Cerebellar cortex (tissue), 1 donor: ENCODE data around the gene OPALIN.
A peak's percentile ranks its signal among the peaks of the same experiment; 100 is the strongest.
"Not testable (repeated sequence)": the region's sequence is repeated elsewhere in the genome, so short reads cannot be mapped to it uniquely, and the experiment has no call there.

Experiments
- DNase-seq: peaks from one replicate; pipeline ENCODE4 v3.0.0-alpha.2; 2015; ENCODE audit warnings: low spot score

Gene OPALIN

DNA sequence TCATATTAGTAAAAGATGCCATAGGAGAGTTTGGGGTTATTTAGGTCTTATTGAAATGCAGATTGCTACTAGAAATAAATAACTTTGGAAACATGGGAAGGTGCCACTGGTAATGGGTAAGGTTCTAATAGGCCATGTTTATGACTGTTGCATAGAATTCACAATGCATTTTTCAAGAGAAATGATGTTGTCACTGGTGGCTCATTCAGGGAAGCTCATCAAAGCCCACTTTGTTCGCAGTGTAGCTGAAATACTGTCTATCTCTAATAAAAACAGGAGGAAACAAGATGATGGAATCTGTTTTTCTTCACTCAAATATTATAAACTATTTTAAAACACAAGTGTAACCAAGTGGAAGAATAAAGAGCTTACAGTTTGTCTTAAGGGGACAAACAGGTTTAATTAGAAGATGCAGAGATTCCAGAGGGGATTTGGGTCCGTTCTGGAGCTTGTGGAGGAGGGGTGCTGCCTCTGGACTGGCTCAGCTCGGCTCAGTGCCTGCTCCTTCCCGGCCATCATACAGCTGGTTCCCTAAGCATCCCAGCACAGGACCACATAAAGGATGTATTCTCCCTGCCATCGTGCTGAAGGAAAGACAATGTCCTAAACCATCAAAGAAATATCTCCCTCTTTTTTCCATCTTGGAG lies 20.4 kb downstream of the OPALIN start:
- no peak for DNase-seq

DNA sequence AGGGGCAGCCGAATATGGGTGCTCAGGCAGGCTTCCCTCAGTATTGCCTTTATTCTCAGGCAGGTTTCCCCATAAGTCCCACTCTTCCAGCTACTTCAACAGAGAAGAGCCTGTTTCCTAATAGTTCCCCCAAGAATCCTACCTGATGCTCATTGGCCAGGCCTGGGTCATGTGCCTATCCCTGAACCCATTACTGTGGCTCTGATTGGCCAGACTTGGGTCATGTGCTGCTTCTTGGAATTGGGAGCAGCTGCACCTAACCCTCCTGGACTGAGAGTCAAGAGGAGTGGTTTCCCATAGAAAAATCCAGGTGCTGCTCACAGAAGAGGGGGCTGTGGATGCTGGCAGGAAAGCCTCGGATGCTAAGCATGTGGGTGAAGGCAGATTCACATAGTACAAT lies 21.7 kb downstream of the OPALIN start:
- DNase-seq, result no peak

DNA sequence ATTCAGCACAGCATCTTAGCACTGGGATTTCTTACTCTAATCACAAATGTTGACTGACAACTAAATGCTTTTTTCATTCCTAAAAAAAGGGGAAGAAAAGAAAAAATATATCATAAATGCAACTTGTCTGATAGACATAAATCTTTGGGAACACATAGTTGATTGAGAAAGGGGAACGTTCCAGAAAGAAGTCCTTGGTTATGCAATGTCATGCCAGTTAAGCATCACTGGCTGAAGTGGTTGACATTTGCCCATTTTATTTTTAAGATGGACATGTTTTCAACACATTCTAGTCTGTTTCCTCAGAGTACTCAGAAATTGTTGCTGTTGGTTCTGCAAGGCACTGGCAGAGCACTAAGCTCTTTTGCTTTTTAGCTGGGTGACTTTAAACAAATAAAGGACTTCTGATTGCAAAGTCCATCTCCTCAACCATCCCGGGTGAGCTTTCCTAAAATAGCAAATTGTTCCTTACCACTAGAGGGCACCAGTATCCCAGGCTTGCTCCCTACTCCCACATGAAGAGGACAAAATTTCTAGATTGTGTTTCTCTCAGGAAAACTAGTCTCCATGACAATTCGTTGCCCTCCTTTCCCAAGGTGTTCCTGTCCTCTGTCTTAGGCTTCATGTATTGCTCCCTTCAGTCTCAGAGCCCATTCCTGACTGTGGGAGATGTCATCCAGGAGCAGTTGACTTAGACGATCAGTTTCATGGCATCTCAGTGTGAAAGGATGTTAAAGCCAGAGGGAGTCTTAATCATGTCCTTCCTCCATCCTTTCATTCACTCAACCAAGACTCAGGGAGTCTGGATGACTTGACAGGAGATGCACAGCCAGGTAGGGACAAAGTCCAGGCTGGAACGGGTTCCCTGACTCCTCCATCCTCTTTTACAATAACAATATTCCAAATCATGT lies 23.9 kb downstream of the OPALIN start:
- peak; percentile 73 for DNase-seq

DNA sequence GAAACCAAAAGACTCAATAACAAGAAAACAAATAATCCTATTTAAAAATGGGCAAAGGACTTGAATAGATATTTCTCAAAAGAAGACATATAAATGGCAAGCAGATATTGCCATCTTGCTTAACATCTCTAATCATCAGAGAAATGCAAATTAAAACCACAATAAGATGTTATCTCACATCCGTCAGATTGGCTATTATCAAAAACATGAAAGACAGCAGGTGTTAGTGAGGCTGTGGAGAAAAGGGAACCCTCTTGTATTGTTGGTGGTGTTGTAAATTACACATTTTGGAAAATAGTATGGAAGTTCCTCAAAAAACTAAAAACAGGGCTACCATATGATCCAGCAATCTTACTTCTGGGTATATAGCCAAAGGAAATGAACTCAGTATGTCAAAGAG lies 25.7 kb downstream of the OPALIN start:
- no peak for DNase-seq

DNA sequence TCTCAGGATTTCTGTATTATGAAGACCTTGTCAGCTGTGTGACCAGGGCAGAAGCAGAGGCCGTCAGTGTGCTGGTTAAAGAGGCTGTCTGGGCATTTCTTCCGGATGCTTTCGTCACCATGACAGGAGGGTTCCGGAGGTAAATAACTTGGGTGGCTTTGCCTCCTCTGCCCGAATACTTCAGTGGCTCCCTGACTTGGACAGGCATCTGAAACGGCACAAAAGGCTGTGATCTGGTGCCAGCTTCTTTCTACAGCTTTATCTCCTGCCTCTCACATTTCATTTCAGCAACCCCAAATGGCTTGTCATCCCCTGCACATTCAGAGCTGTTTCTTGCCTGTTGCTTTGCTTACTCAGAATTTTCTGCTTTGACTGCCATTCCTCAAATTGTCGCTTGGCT lies 31.3 kb downstream of the OPALIN start:
- DNase-seq, result no peak

DNA sequence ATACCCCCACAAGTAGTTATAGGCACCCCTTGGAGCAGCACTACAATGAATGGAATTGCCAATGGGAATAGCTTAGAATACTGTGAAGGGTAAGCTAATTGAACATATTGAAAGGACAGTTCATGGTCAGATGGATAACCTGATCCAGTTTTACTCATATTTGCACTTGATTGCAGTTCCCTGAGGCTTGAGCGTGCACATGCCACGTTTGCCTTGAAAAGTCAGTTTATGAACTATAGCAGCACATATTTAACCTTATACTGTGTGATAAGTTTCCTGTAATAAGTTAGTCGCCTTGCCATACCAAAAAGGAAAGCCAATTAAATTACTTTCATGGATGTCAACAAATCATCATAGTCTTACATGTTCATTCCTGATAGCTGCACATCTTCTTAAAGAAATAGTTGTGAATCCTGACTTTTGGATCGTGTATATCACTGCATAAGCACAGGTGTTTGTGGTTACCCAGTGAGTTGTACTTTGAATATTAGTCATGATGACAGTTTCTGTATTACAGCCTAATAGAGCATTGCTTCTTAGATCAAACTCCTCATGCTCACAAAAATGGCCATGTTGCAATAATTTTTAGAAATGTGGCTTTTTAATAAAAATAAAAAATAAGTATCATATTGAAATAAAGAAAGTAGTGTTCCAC lies 33.0 kb downstream of the OPALIN start:
- no peak for DNase-seq

DNA sequence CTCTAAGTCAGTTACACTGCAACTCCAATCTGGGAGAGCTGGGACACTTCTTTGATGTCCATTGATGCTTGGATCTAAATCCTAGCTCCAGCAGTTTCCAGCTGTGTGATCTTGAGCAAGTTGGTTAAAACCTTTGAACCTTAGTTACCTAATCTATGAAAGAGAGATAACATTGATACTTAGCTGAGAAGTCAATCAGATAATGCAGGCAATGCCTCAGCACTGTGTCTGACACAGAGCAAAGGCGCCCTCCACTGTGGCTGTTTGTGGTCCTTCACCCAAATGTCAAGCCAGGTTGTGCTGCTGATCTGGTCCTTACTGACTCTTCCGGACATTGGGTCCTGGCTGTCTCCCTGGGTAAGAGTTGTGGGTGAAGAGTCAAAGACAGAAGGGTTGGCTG lies 34.4 kb downstream of the OPALIN start:
- no peak for DNase-seq

DNA sequence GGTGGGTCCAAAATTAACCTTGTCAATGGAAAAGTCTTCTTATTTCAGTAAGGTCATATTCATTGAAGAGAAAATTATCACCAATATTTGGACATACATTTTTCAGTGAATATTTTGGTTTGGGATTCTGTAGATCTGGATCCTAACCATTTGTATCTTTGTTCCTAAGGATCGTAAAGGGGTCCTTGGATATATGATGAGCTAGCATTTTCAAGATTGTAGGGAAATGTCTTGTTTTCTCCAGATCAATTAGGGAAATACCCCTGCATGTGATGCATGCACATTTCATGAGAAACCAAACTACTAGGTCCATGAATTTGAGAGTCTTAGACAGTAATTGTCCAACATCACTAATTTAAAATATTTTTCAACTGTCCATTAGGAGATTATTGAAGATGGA lies 36.5 kb downstream of the OPALIN start:
- DNase-seq, result no peak

DNA sequence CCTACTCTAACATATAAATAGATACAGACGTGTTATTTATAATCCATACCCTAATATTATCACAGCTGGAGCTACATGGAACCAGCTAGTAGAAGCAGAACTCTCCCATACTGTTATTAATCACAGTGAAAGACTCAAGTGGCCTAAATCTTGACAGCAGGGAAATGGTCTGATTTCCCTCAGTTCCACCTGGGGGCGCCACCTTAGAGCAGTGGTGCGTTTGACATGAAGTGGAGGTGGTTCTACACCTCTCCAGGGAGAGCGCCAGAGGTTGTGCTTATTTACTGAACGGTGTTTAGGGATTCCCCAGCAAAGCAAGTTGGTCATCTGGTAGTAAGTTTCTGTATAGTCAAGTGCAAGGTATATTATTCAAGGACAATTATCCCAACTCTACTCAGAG lies 37.0 kb downstream of the OPALIN start:
- no peak for DNase-seq

DNA sequence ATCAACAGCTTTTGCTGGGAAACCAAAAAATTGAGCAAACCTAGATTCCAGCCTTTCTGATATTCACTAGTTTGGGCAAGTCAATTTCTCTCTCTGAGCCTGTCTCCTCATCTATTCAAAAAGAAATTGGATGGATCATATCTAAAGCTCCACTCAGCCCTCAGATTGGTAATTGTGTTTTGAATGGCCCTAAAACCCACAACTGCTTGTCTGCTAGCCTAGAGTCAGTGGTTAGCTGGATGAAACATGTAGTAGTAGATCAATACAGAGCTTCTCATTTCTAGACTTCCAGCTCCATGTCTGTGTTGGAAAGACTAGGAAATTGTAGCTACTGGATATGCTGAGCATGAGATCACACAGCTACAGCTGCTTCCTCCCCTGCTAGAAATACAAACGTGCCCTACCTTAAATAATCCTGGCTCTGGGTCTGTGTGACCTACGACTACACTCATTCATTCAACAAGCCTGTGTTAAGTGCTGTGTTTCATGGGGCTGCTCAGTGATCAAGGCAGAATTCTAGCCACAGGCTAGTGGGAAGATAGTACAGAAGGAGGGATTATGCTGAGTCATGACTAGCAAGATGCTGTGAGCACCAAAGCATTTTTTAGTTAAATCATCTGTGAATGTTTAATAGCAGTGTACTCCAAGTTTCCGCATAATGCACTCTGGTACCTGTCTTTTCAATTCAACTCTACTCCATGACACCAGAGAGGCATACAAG lies 38.9 kb downstream of the OPALIN start:
- no peak for DNase-seq

DNA sequence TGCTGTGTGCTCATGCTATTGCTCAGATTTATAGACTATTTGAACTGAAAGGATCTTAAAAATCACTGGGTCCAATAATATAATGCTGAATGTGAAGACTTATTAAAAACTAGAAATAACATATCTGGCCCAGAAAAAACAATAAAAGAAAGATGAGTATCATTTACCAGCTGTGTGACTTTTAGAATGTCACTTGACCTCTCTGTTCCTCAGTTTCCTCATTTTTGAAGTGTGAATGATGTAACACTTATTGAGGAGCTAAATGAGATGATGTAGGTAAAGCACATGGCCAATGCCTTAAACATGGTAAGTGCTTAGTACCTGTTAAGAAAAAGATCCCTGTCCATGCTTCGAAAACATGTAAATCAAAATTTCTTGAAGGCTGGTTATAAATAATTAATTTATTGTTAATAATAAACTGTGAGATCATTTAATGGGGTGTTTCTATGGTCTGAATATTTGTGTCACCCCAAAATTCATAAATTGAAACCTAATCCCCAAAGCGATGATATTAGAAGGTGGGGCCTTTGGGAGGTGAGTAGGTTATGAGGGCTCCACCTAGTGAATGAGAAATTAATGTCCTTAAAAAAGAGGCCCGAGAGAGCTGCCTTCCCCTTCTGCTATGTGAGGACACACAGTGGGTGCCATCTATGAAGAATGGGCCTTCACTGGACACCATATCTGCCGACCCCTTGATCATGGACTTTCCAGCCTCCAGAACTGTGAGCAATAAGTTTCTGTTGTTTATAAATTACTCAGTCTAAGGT lies 41.6 kb downstream of the OPALIN start:
- DNase-seq, result no peak

DNA sequence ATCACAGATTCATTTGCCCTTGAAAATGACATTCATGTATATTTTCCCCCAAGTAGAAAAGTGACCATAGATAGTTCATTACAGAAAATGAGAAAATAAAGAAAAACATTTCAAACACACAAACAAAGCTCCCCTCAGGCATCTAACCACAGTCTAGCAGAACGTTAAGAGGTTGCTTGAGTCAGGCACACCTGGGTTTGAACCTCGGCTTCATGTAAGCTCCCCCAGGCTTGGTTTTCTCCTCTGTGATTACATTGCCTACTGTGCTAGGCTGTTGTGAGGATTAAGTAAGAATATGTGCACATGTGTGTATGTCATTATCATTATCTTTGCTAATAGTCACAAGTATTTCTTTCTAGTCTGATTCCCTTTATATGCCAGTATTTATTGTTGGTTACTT lies 45.5 kb downstream of the OPALIN start:
- no peak for DNase-seq

DNA sequence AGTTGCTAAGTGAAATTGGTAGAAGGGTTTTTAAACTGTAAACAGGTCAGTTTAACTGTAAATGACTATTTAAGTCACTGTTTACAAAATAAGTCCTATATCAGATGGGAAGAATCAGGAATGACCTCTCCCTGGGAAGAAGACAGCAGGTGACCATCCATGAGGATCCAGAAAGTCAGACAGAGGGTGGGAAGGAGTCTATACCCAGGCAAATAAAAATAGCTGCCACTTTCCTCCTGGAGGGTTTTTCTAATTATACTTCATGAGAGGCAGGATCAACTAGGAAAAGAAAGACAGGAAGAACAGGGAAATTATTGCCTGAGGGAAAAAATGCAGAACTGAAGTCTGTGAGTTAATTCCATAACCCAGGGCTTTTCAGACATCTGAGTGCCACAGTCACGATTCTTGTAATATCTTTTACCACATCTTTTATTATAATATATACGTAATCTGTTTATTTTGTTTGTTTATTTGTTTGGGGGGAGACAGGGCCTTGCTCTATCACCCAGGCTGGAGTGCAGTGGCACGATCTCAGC lies 47.6 kb downstream of the OPALIN start:
- DNase-seq, result no peak

DNA sequence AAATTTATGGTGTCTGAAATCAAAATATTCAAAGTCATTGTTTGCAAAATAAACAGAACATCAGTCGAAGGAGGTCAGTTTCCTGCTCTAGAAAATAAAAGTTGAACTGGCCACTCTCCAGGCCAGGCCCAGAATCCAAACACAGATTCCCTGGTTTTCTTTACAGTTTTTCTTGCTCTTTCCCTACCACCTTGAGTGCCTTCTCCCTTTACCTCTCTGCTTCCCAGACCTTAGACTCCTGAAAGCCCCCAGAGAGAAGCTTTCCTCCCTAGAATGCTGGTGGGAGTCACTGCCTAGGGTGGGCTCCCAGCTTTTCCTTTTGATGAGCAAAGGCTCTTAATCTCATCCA lies 48.5 kb downstream of the OPALIN start:
- no peak for DNase-seq

DNA sequence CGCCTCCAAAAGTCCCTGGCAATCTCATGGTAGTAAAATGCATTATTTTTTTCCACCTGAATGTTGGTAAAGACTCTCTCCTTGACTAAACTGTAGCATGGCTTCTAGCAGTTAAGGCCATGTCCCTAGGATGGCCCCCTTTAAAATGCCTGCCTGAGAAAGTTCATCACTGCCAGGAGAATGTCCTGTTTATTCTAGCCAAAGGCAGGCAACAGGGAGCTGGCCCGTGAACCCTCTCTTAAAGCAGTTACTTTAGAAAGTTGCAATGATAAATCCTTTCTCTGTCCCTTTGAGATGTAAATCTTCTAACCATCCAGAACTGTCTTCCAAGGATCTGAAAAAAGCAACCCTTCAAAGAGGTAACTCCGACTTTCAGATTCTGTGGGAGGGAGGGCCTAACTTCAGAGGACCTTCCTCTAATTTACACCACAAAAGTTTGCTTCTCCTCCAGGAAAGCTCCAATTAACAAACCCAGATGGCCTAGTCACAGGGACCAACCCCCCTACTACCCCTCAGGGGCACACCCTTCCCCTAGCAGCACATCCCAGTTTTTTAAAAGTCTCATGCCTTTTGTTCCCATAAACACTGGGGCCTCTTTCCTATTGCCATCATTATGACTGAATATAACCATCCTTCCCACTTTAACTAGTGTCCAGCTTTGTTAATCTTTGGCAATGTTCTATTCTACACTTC lies 49.0 kb downstream of the OPALIN start:
- DNase-seq, result no peak

DNA sequence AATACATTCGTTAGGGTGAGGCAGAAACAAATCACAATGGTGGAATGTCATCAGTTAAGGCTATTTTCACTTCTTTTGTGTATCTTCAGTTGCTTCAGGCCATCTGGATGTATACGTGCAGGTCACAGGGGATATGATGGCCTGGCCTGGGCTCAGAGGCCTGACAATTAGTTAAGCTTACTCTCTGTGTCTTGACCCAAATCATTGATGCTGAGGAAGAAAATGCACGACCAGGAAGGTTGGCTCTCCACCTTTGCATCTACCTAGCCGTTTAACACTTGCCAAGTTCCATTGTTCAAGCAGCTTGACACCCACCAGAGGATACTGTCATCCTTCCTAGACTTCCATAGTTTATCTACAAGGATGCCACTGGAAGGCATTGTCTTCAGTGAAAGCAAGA lies 49.9 kb downstream of the OPALIN start:
- not testable (repeated sequence) for DNase-seq

DNA sequence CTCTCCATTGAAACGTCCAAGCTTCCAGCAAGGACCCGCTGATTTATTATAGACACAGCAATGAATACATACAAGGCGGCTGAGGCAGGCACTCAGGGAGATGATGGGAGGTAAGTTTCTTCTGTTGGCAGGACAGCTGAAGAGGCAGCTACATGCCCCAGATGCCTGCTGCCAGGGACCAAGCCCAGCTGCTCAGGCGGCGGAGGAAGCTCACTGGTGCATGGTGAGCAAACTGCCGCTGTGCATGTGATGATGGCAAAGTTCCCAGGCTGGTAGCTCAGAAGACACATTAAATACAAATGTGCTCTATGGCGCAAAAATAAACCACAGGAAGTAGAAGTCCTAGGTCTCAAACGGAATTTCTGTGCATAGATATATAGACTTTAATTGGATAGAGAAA lies 52.3 kb downstream of the OPALIN start:
- peak; percentile 28 for DNase-seq

DNA sequence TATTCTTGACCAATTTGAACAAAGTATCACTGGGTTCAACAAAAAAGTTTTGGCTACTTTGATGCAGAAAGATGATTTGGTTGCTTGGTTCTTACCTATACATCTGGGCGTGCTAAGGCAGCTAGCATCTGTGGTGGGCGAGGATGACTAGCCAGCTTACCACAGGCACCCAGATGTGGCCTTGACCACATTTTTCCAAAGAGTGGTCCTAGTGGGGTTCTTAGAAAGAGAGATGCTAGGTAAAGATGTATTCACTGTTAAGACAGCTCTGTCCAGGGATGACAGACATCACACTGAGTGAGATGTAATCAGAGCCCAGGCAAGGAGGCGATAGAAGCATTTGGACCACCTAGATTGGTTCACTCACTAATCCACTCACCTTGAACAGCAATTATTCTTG lies 53.8 kb downstream of the OPALIN start:
- no peak for DNase-seq

DNA sequence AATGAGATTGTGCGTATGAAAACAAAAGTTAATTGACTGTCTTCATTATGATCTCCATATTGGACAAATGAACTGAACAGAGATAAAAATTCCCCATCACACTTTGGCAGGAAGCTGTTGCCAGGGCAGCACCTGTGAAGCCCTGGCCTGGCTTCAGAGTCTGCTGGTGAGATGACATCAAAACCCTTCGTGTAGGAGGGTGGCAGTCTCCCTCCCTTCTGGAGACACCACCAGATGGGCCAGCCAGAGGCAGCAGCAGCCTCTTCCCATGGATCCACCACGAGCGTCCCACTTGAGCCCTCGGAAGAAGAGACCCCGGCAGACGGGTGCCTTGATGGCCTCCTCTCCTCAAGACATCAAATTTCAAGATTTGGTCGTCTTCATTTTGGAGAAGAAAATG lies 54.6 kb downstream of the OPALIN start, which contains the start of gene DNTT:
DNTT (plus strand) TSS at position 205 of the 400 bp plus-strand sequence; CDS start at position 269, 64 bp downstream.
- no peak for DNase-seq

DNA sequence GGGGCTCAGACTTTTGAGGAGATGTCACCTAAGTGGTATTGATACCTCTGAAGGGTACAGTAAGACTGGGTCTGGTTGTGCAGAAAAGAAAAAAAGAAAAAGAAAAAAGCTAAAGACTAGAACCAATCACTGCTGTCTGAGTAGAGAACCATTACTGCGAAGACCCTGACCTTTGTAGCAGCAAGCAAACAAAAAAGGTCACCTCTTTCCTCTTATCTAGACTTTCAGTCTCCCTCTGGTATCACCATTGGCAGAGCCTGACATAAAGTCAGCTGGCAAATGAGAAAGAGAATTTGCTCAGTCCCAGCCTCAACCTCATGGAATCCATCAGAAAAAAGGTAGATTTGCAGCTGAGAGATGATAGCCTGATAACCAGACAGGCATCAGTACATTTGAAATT lies 57.2 kb downstream of the OPALIN start:
- DNase-seq, result no peak

DNA sequence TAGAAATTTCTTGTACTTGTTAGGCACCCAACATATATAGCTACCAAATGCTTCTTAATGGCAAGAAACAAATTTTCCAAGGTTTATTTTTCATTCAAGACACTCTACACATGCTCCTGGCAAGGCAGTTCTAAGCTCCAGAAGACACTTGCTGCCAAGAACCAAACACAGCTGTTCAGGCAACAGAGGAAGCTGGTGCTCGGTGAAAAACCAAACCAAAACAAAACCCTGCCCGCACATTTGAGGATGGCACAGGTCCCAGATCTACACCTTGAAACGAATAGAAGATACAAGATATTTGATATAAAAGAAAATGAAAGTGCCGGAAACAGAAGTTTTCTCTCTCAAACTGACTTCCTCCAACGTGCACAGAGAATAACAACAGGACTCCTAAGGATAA lies 59.4 kb downstream of the OPALIN start:
- no peak for DNase-seq
